GM23338 (cell line): ENCODE results near the gene ACTG1. TPM values are rescaled to one million over a fixed set of nuclear protein-coding genes. Genes with fewer than 3 reads are reported as not detected.

Source experiments
- ATAC-seq: fragments of 200-7000 bp; cut with Tn5 transposase; 3 replicates; pipeline ENCODE4 v1.9.1; 2020
- DNase-seq: peaks from one replicate; pipeline ENCODE4 v3.0.0-alpha.2; 2015; ENCODE audit warnings: low spot score
- H2AFZ ChIP-seq: fragments of 200-600 bp; sonication (generic); 2 replicates; pipeline ENCODE4 v1.8.0; 2016; ENCODE audit warnings: antibody characterized with exemption, mild to moderate bottlenecking, moderate library complexity
- H3F3A ChIP-seq: fragments of 200-600 bp; sonication (generic); replicated peaks from 2 replicates; pipeline ENCODE4 v1.8.0; 2017; ENCODE audit warnings: antibody characterized with exemption, mixed run types, low read depth
- H3K27ac ChIP-seq: fragments of 200-600 bp; sonication (generic); 2 replicates; pipeline ENCODE4 v1.6.1; 2016; ENCODE audit warnings: low read depth
- H3K27me3 ChIP-seq: fragments of 200-600 bp; sonication (generic); 2 replicates; pipeline ENCODE4 v1.8.0; 2016; ENCODE audit warnings: mild to moderate bottlenecking, mixed run types, moderate library complexity; ENCODE audit not compliant: insufficient read depth
- H3K36me3 ChIP-seq: fragments of 200-600 bp; sonication (generic); 2 replicates; pipeline ENCODE4 v1.8.0; 2016; ENCODE audit warnings: mild to moderate bottlenecking; ENCODE audit not compliant: insufficient read depth
- H3K4me1 ChIP-seq: fragments of 200-600 bp; sonication (generic); 2 replicates; pipeline ENCODE4 v1.8.0; 2016; ENCODE audit warnings: mild to moderate bottlenecking, moderate library complexity; ENCODE audit not compliant: insufficient read depth
- H3K4me2 ChIP-seq: fragments of 200-600 bp; sonication (generic); 2 replicates; pipeline ENCODE4 v1.7.1; 2017; ENCODE audit warnings: mixed run types
- H3K4me3 ChIP-seq: fragments of 200-600 bp; sonication (generic); 2 replicates; pipeline ENCODE4 v1.6.1; 2016; ENCODE audit warnings: mixed run types
- H3K79me2 ChIP-seq: fragments of 200-600 bp; sonication (generic); replicated peaks from 2 replicates; pipeline ENCODE4 v1.8.0; 2017; ENCODE audit warnings: mild to moderate bottlenecking; ENCODE audit not compliant: insufficient read depth
- H3K9me2 ChIP-seq: fragments of 200-600 bp; sonication (generic); 2 replicates; pipeline ENCODE4 v1.8.0; 2017; ENCODE audit not compliant: insufficient read depth
- H4K20me1 ChIP-seq: fragments of 200-600 bp; sonication (generic); replicated peaks from 2 replicates; pipeline ENCODE4 v1.8.0; 2017; ENCODE audit warnings: mild to moderate bottlenecking; ENCODE audit not compliant: insufficient read depth
- H3K27ac Mint-ChIP-seq: 2 replicates; pipeline ENCODE4 v1.8.0; 2020; ENCODE audit warnings: inconsistent platforms, mild to moderate bottlenecking, moderate library complexity, mixed read lengths
- H3K27me3 Mint-ChIP-seq: 3 replicates; pipeline ENCODE4 v1.8.0; 2022; ENCODE audit warnings: low read depth, mild to moderate bottlenecking, moderate library complexity, mixed read lengths, inconsistent platforms; ENCODE audit not compliant: insufficient read depth, poor library complexity
- H3K36me3 Mint-ChIP-seq: 3 replicates; pipeline ENCODE4 v1.8.0; 2021; ENCODE audit warnings: low read depth, mild to moderate bottlenecking, inconsistent platforms, moderate library complexity, mixed read lengths
- H3K4me1 Mint-ChIP-seq: 3 replicates; pipeline ENCODE4 v1.8.0; 2020; ENCODE audit warnings: mild to moderate bottlenecking, inconsistent platforms, mixed read lengths
- H3K4me3 Mint-ChIP-seq: 3 replicates; pipeline ENCODE4 v1.8.0; 2021; ENCODE audit warnings: moderate library complexity, mild to moderate bottlenecking, inconsistent platforms, mixed read lengths
- H3K9me3 Mint-ChIP-seq: 3 replicates; pipeline ENCODE4 v1.8.0; 2020; ENCODE audit warnings: moderate library complexity, mild to moderate bottlenecking, inconsistent platforms, mixed read lengths
- CREB1 ChIP-seq: fragments of 250-450 bp; sonication (Bioruptor Pico); IDR thresholded peaks from 2 replicates; pipeline ENCODE4 v1.5.0; 2020; ENCODE audit warnings: low read depth, mild to moderate bottlenecking, moderate library complexity
- CTCF ChIP-seq, 2 experiments: fragments of 200-600 bp in 1 of 2; sonication (generic) in 1 of 2; conservative IDR thresholded peaks; 2 replicates each; pipeline versions ENCODE4 v1.5.1 to v1.6.1; 2016 to 2017; ENCODE audit warnings: antibody characterized with exemption in 2 of 2, low read depth in 2 of 2, mild to moderate bottlenecking in 2 of 2, moderate library complexity in 1 of 2
- ETS1 ChIP-seq: IDR thresholded peaks from 2 replicates; pipeline ENCODE4 v1.6.1; 2016; ENCODE audit warnings: antibody characterized with exemption
- EZH2 ChIP-seq: fragments of 200-600 bp; sonication (generic); IDR thresholded peaks from one replicate; pipeline ENCODE4 v1.8.0; 2017; ENCODE audit warnings: antibody characterized with exemption, mild to moderate bottlenecking, low read depth; ENCODE audit not compliant: unreplicated experiment
- EZH2phosphoT487 ChIP-seq: fragments of 200-600 bp; sonication (generic); IDR thresholded peaks from one replicate; pipeline ENCODE4 v1.8.1; 2018; ENCODE audit warnings: antibody characterized with exemption; ENCODE audit not compliant: unreplicated experiment
- JUNB ChIP-seq: IDR thresholded peaks from one replicate; pipeline ENCODE4 v1.6.1; 2016; ENCODE audit warnings: antibody characterized with exemption; ENCODE audit not compliant: unreplicated experiment
- NANOG ChIP-seq: IDR thresholded peaks from 2 replicates; pipeline ENCODE4 v1.6.1; 2016; ENCODE audit warnings: antibody characterized with exemption, borderline replicate concordance
- POLR2AphosphoS5 ChIP-seq: IDR thresholded peaks from 2 replicates; pipeline ENCODE4 v1.6.1; 2016; ENCODE audit warnings: antibody characterized with exemption, low read depth
- REST ChIP-seq: IDR thresholded peaks from one replicate; pipeline ENCODE4 v1.6.1; 2018; ENCODE audit warnings: antibody characterized with exemption; ENCODE audit not compliant: unreplicated experiment
- STAT1 ChIP-seq: IDR thresholded peaks from one replicate; pipeline ENCODE4 v1.6.1; 2016; ENCODE audit warnings: antibody characterized with exemption; ENCODE audit not compliant: unreplicated experiment
- ZNF114 ChIP-seq: fragments of 250-450 bp; sonication (Bioruptor Pico); IDR thresholded peaks from 2 replicates; pipeline ENCODE4 v1.5.0; 2020; ENCODE audit warnings: mild to moderate bottlenecking, moderate library complexity
- ZNF331 ChIP-seq: fragments of 250-450 bp; sonication (Bioruptor Pico); IDR thresholded peaks from 2 replicates; pipeline ENCODE4 v1.5.0; 2020; ENCODE audit warnings: low read depth, mild to moderate bottlenecking, moderate library complexity
- ZNF462 ChIP-seq: fragments of 250-450 bp; sonication (Bioruptor Pico); IDR thresholded peaks from 2 replicates; pipeline ENCODE4 v1.5.0; 2020; ENCODE audit warnings: mild to moderate bottlenecking, moderate library complexity
- polyA plus RNA-seq: library from polyadenylated mRNA; unstranded; fragments of >200 nt; fragmentation: Nextera tagmentation; extraction: Ambion mirVana; gene quantifications from 2 replicates; pipeline ENCODE4 v1.2.1, GENCODE V29; 2016
- total RNA-seq: library from RNA; depleted of rRNA; stranded (reverse); fragments of >200 nt; shearing (Covaris generic); gene quantifications from 2 replicates; pipeline ENCODE4 v1.2.3, GENCODE V29; 2014

ACTG1 gene
- total and polyA plus RNA-seq, 2 experiments from 2014 or later, result 1,867 to 4,739 TPM

GRCh38 chr17:81535007-81535328 lies 22.4 kb upstream of the ACTG1 start:
- Histone ChIP-seq H3K4me3 (no peak overlapping the region), H2AFZ (no peak overlapping the region), H4K20me1 (no peaks in the 10 kb centered on the region), H3K4me2 (no peak overlapping the region), H3K79me2 (no peaks in the 10 kb centered on the region), H3K4me1 (no peaks in the 10 kb centered on the region), H3K27me3 (peaks cover 22% of the 10 kb centered on the region), H3F3A (no peaks in the 10 kb centered on the region), H3K27ac (no peak overlapping the region), H3K9me2 (0 out of 2 replicates have a peak, but pooled peaks cover 4% of the 10 kb centered on the region), H3K36me3 (no peaks in the 10 kb centered on the region)
- peaks cover 25% of the 10 kb centered on the region for H3K27me3 Mint-ChIP-seq
- no peak for TF ChIP-seq EZH2phosphoT487
- TF ChIP-seq NANOG, result no peak
- no peak for TF ChIP-seq EZH2
- TF ChIP-seq CTCF (conservative IDR thresholded peaks at IDR 0.05; ENCODE audit: low read depth in 2 of 2), result no peak
- no peak for TF ChIP-seq ETS1
- no peak for TF ChIP-seq CREB1 (CRISPR knock-in tag)
- TF ChIP-seq JUNB, result no peak
- TF ChIP-seq ZNF331 (CRISPR knock-in tag), result no peak
- no peak for TF ChIP-seq ZNF114 (CRISPR knock-in tag)
- TF ChIP-seq POLR2AphosphoS5, result no peak
- TF ChIP-seq STAT1, result no peak
- no peak for TF ChIP-seq ZNF462
- TF ChIP-seq REST, result no peak
- H3K9me3 Mint-ChIP-seq, result no peaks in the 10 kb centered on the region; the same call in 2 of the 3 replicates
- DNase-seq (no peak), ATAC-seq (no peak)
- H3K4me3 Mint-ChIP-seq, result no peak overlapping the region
- H3K4me1 Mint-ChIP-seq, result peaks cover 7% of the 10 kb centered on the region
- H3K36me3 Mint-ChIP-seq, result no peaks in the 10 kb centered on the region
- H3K27ac Mint-ChIP-seq, result no peak overlapping the region
